DND-41 (cell line): ENCODE data around the gene LIPT2.

Experiments used
- CTCF ChIP-seq: IDR thresholded peaks from 2 replicates; pipeline ENCODE4 v1.5.1; 2012; ENCODE audit warnings: borderline replicate concordance, low read length, moderate library complexity, mild to moderate bottlenecking; ENCODE audit not compliant: poor library complexity, severe bottlenecking; ENCODE audit errors: extremely low read depth
- EZH2 ChIP-seq: IDR thresholded peaks from 3 replicates; pipeline ENCODE4 v1.6.1; 2012; ENCODE audit warnings: borderline replicate concordance, low read depth, mild to moderate bottlenecking, moderate library complexity, low read length, inconsistent platforms; ENCODE audit not compliant: severe bottlenecking

- TF ChIP-seq CTCF, result no peak
- no peak for TF ChIP-seq EZH2
These were observed 41.2 kb downstream of the LIPT2 start for GRCh38 chr11:74452366-74452765.
